IMR-90 (cell line): ENCODE results near the gene CACNB2. TPM values are rescaled to one million over a fixed set of nuclear protein-coding genes. Genes with fewer than 3 reads are reported as not detected.

Experiments used
- ATAC-seq: fragments of 200-7000 bp; cut with Tn5 transposase; 2 replicates; pipeline ENCODE4 v1.9.1; 2020; ENCODE audit warnings: low read depth, mild to moderate bottlenecking, moderate library complexity
- BruUV-seq: library from RNA; stranded (reverse); fragments of 400-500 nt; replicated peaks from 2 replicates; lab custom pipeline; 2021; lab: Mats Ljungman, UMichigan
- CTCF ChIA-PET: fragments of 300-600 bp; formaldehyde crosslinking; extraction: SDS; loops from one replicate; lab custom pipeline; 2021; ENCODE audit warnings: antibody characterized with exemption; lab: Yijun Ruan, JAX
- POLR2A ChIA-PET: fragments of 300-600 bp; sonication (Branson Sonifier 250); formaldehyde crosslinking; loops from one replicate; lab custom pipeline; 2022; ENCODE audit warnings: antibody characterized with exemption; ENCODE audit not compliant: unreplicated experiment; lab: Charles Lee
- DNase-seq: peaks from one replicate; pipeline ENCODE4 v3.0.0; 2013
- H2AFZ ChIP-seq: replicated peaks from 2 replicates; pipeline ENCODE3; 2013; ENCODE audit warnings: low read length, mild to moderate bottlenecking; ENCODE audit not compliant: poor library complexity
- H2AK5ac ChIP-seq: 2 replicates; pipeline ENCODE4 v1.6.1; 2013; ENCODE audit warnings: low read depth, low read length, inconsistent platforms
- H2AK9ac ChIP-seq: replicated peaks from 2 replicates; pipeline ENCODE3; 2013; ENCODE audit warnings: mild to moderate bottlenecking, low read depth, low read length, moderate library complexity; ENCODE audit not compliant: poor library complexity
- H2BK120ac ChIP-seq: 2 replicates; pipeline ENCODE4 v1.6.1; 2013; ENCODE audit warnings: low read depth, low read length, inconsistent platforms
- H2BK15ac ChIP-seq: 3 replicates; pipeline ENCODE4 v1.6.1; 2013; ENCODE audit warnings: low read depth, low read length, inconsistent platforms
- H2BK20ac ChIP-seq: 2 replicates; pipeline ENCODE4 v1.6.1; 2013; ENCODE audit warnings: low read depth, mild to moderate bottlenecking, inconsistent platforms, low read length, moderate library complexity
- H2BK5ac ChIP-seq: 2 replicates; pipeline ENCODE4 v1.6.1; 2013; ENCODE audit warnings: mild to moderate bottlenecking, low read depth, low read length, inconsistent platforms; ENCODE audit not compliant: poor library complexity, severe bottlenecking
- H3K14ac ChIP-seq: replicated peaks from 2 replicates; pipeline ENCODE4 v1.6.1; 2013; ENCODE audit warnings: low read depth, low read length, inconsistent platforms
- H3K18ac ChIP-seq: 2 replicates; pipeline ENCODE4 v1.6.1; 2013; ENCODE audit warnings: low read depth, low read length, control low read depth
- H3K23ac ChIP-seq: 2 replicates; pipeline ENCODE4 v1.6.1; 2013; ENCODE audit warnings: low read depth, low read length, inconsistent platforms
- H3K27ac ChIP-seq: 2 replicates; pipeline ENCODE4 v1.5.1; 2013; ENCODE audit warnings: mild to moderate bottlenecking, control low read depth, low read length; ENCODE audit not compliant: insufficient read depth
- H3K27me3 ChIP-seq: 2 replicates; pipeline ENCODE4 v1.6.1; 2013; ENCODE audit warnings: low read length; ENCODE audit not compliant: control insufficient read depth, insufficient read depth
- H3K36me3 ChIP-seq: 2 replicates; pipeline ENCODE4 v1.6.1; 2013; ENCODE audit warnings: low read length, mixed read lengths; ENCODE audit not compliant: control insufficient read depth, insufficient read depth
- H3K4ac ChIP-seq: 2 replicates; pipeline ENCODE4 v1.6.1; 2013; ENCODE audit warnings: low read depth, low read length, inconsistent platforms
- H3K4me1 ChIP-seq: 2 replicates; pipeline ENCODE4 v1.6.1; 2013; ENCODE audit warnings: low read length, mixed read lengths; ENCODE audit not compliant: control insufficient read depth, insufficient read depth
- H3K4me2 ChIP-seq: 2 replicates; pipeline ENCODE4 v1.6.1; 2013; ENCODE audit warnings: low read depth, mild to moderate bottlenecking, control low read depth, low read length, moderate library complexity
- H3K4me3 ChIP-seq: 2 replicates; pipeline ENCODE4 v1.5.1; 2013; ENCODE audit warnings: low read depth, mild to moderate bottlenecking, control low read depth, low read length, moderate library complexity; ENCODE audit not compliant: insufficient read depth
- H3K56ac ChIP-seq: 2 replicates; pipeline ENCODE4 v1.6.1; 2013; ENCODE audit warnings: low read length, inconsistent platforms; ENCODE audit not compliant: insufficient read depth; ENCODE audit errors: extremely low read depth
- H3K79me1 ChIP-seq, 2 experiments: 2 replicates each; pipeline ENCODE4 v1.6.1; 2013; ENCODE audit warnings: low read length in 2 of 2, inconsistent platforms in 1 of 2, low read depth in 1 of 2
- H3K9ac ChIP-seq: 2 replicates; pipeline ENCODE4 v1.6.1; 2013; ENCODE audit warnings: low read depth, low read length, control low read depth
- H3K9me1 ChIP-seq: 2 replicates; pipeline ENCODE4 v1.6.1; 2013; ENCODE audit warnings: low read length, inconsistent platforms; ENCODE audit not compliant: insufficient read depth
- H3K9me3 ChIP-seq: 2 replicates; pipeline ENCODE4 v1.6.1; 2013; ENCODE audit warnings: low read length; ENCODE audit not compliant: control insufficient read depth, insufficient read depth
- H4K20me1 ChIP-seq: 2 replicates; pipeline ENCODE4 v1.6.1; 2013; ENCODE audit warnings: low read length, inconsistent platforms; ENCODE audit not compliant: insufficient read depth
- H4K5ac ChIP-seq: 2 replicates; pipeline ENCODE4 v1.6.1; 2013; ENCODE audit warnings: mild to moderate bottlenecking, low read depth, low read length, control low read depth
- H4K8ac ChIP-seq, 2 experiments: 2 replicates each; pipeline ENCODE4 v1.6.1; 2013; ENCODE audit warnings: low read depth in 2 of 2, low read length in 2 of 2, control low read depth in 1 of 2, inconsistent platforms in 1 of 2
- H4K91ac ChIP-seq: 2 replicates; pipeline ENCODE4 v1.6.1; 2013; ENCODE audit warnings: low read depth, low read length, inconsistent platforms; ENCODE audit not compliant: insufficient read depth
- CEBPB ChIP-seq: IDR thresholded peaks from 2 replicates; pipeline ENCODE4 v1.6.1; 2012; ENCODE audit warnings: low read depth, low read length, improper control_type of control experiment
- FOS ChIP-seq: fragments of 150-350 bp; IDR thresholded peaks from 2 replicates; pipeline ENCODE4 v1.6.1; 2016; ENCODE audit warnings: low read depth, low read length
- RAD21 ChIP-seq: IDR thresholded peaks from 2 replicates; pipeline ENCODE4 v1.6.1; 2012; ENCODE audit warnings: low read length, improper control_type of control experiment
- RFX5 ChIP-seq: IDR thresholded peaks from 2 replicates; pipeline ENCODE4 v1.8.0; 2012; ENCODE audit warnings: low read depth, mild to moderate bottlenecking, low read length, moderate library complexity
- WGBS, 2 experiments: methylation state at CpG; one replicate each; pipeline versions ENCODE4 v1.1.5 to v1.1.7; 2013; ENCODE audit warnings: missing lambda C conversion rate in 2 of 2; ENCODE audit not compliant: insufficient read length in 1 of 2; ENCODE audit errors: extremely low coverage in 2 of 2; 5-methylcytosine and 5-hydroxymethylcytosine counted together
- dilution Hi-C: fragments of 300-500 bp; cut with HindIII; formaldehyde crosslinking; loops from one replicate; pipeline ENCODE4 v1.14.3; 2018; ENCODE audit warnings: low sequenced_read_pairs; ENCODE audit not compliant: unreplicated experiment
- in situ Hi-C: fragments of 300-500 bp; cut with MboI; formaldehyde crosslinking; loops from 3 replicates; pipeline ENCODE4 v1.14.3; 2019; ENCODE audit warnings: low sequenced_read_pairs, inconsistent platforms, mixed read lengths
- intact Hi-C: fragments of 100-400 bp; cut with micrococcal nuclease; formaldehyde crosslinking; loops from 2 replicates; pipeline ENCODE4 v1.10.0; 2022
- polyA plus RNA-seq, 3 experiments: library from polyadenylated mRNA; depleted of rRNA; stranded (reverse); fragments of >200 nt; gene quantifications; 2 replicates each; pipeline ENCODE4 v1.2.3, GENCODE V29; 2012; ENCODE audit warnings: low replicate concordance in 1 of 3
- total RNA-seq: library from RNA; depleted of rRNA; stranded (reverse); fragments of >200 nt; gene quantifications from 2 replicates; pipeline ENCODE4 v1.2.3, GENCODE V29; 2012

CACNB2 gene
- total and polyA plus RNA-seq, 2 of the 4 experiments (the other 2 are of a cell fraction): 0.36 TPM

- dilution Hi-C loops: no loop called here
- no peaks in the 10 kb centered on the region for H4K20me1 ChIP-seq
- 0 out of 2 replicates have a peak overlapping the region, but pooled peaks have one; percentile 23 for H2BK120ac ChIP-seq
- H3K27me3 ChIP-seq: no peaks in the 10 kb centered on the region
- intact Hi-C loops: no loop called here
- H2AK5ac ChIP-seq: no peak overlapping the region
- H3K56ac ChIP-seq: no peak overlapping the region
- no peaks in the 10 kb centered on the region for H3K9me3 ChIP-seq
- H2BK5ac ChIP-seq: no peak overlapping the region
- peak overlapping the region; percentile 26; the same call in 1 of the 2 replicates for H2BK20ac ChIP-seq
- no peak overlapping the region for H3K9ac ChIP-seq
- H2AFZ ChIP-seq: no peak overlapping the region
- ChIA-PET CTCF (interaction anchor here (0.6 kb wide), 1 partner anchor 24 kb away, joined by 5 read pairs; no protein-coding TSS in a partner anchor), POLR2A (no interaction called here)
- peak overlapping the region; percentile 24; the same call in 2 of the 3 replicates for H2BK15ac ChIP-seq
- peak; percentile 54 for DNase-seq
- H4K5ac ChIP-seq: peak overlapping the region; percentile 50; the same call in 1 of the 2 replicates
- no peak overlapping the region for H4K8ac ChIP-seq
- H3K79me1 ChIP-seq: no peaks in the 10 kb centered on the region
- H3K4me3 ChIP-seq: no peak overlapping the region
- no peak overlapping the region for H3K27ac ChIP-seq
- 89% methylated on average over 4 of the region's 6 CpGs; no CpG with 5 or more reads in 1 of the 2 experiments for WGBS, 2 experiments
- no peak overlapping the region for H3K14ac ChIP-seq
- H3K4me1 ChIP-seq: peaks cover 8% of the 10 kb centered on the region
- TF ChIP-seq FOS (no peak), RAD21 (no peak), CEBPB (no peak), RFX5 (no peak)
- H3K4me2 ChIP-seq: no peak overlapping the region
- in situ Hi-C loops: no loop called here
- no peak overlapping the region for H3K23ac ChIP-seq
- peak; percentile 55 for ATAC-seq
- H3K4ac ChIP-seq: peak overlapping the region; percentile 59; the same call in 1 of the 2 replicates
- H3K9me1 ChIP-seq: no peaks in the 10 kb centered on the region
- no peaks in the 10 kb centered on the region for H3K36me3 ChIP-seq
- H4K91ac ChIP-seq: no peak overlapping the region
- no peak overlapping the region for H2AK9ac ChIP-seq
- no TSS peak for BruUV-seq
- H3K18ac ChIP-seq: peak overlapping the region; percentile 77; the same call in 1 of the 2 replicates
These were observed 62.6 kb downstream of the CACNB2 start for GRCh38 chr10:18202680-18203460.
